Measurements from ENCODE around the gene DMRTA2. TPM values are rescaled to one million over a fixed set of nuclear protein-coding genes. Genes with fewer than 3 reads are reported as not detected.

The DMRTA2 gene
- total and polyA plus RNA-seq, 2 of the 4 experiments (the other 2 are of a cell fraction), result 0.02 TPM; not detected in 1

DNA sequence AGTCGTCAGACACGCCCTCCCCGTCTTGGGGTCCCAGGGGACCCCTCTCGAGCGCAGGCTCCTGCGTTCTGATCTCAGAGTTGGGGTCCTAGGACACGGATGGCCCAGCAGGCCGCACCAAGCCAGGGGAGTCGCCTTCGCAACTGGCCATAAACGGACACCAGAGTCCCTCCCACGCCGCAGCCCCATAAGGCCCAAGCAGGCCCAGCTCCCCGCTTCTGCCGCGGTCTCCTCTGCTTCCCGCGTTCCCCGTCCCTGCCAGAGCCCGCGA lies 633 bp downstream of the DMRTA2 start (continued):
- TF ChIP-seq RCOR1 (IDR thresholded peaks at IDR 0.05; ENCODE audit: insufficient replicate concordance, low read length) (no peak), SMC3 (IDR thresholded peaks at IDR 0.05; ENCODE audit: low read depth, low read length) (no peak)
- TF ChIP-seq, protein P1, sequence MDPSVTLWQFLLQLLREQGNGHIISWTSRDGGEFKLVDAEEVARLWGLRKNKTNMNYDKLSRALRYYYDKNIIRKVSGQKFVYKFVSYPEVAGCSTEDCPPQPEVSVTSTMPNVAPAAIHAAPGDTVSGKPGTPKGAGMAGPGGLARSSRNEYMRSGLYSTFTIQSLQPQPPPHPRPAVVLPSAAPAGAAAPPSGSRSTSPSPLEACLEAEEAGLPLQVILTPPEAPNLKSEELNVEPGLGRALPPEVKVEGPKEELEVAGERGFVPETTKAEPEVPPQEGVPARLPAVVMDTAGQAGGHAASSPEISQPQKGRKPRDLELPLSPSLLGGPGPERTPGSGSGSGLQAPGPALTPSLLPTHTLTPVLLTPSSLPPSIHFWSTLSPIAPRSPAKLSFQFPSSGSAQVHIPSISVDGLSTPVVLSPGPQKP (IDR thresholded peaks at IDR 0.05; ENCODE audit: borderline replicate concordance, low read depth, low read length), result no peak

DNA sequence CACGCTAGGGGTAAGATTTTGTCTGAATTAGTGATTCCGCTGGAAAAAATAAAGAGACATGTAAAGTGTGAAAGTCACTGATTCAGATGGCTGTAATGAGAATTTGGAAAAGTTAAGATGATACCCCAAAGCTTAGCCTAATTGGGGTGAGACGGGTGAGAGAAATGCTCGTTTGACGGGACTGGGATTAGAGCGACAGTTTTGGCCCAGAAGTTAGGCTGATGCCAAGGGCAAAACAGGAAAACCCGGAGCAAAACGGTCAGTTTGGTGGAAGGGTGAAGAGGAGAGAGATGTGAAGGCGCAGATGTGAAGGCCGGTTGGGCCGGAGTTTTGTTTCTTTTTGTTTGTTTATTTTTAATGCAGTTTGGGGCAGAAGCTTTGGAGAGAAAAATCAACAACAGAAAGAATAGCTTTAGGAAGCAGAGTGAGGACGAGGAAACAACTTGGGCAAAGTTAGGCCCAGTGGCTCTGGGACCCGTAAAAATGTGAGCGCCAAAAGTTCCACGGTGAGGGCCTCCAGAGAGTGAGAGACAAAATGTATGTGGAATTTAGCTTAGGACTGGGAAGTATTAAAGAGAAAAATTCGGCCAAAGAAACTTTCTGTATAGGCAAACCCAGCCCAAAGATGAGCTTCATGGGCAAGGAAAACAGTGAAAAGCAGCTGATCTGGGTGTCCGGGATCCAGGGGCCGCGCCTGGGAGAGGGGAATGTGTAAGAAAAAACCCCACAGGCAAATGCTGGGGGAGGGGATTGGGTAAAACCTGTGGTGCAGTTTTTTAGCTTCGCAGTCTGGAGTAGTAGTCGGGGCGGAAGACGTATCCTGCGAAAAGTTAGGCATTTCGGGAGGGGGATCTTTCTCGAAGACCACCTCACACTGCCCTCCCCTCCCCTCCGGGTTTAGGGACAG lies 1.2 kb downstream of the DMRTA2 start:
- Histone ChIP-seq H4K8ac (ENCODE audit: low read depth in 2 of 2, low read length in 2 of 2) (no peak overlapping the region), H3K9me3 (ENCODE audit: control insufficient read depth, insufficient read depth, low read length) (peaks cover 5% of the 10 kb centered on the region; the same call in 1 of the 2 replicates), H3K23ac (ENCODE audit: low read depth, low read length) (no peak overlapping the region), H3K18ac (ENCODE audit: low read depth, low read length) (no peak overlapping the region), H3K27ac (ENCODE audit: insufficient read depth, low read length) (no peak overlapping the region), H3K27me3 (ENCODE audit: control insufficient read depth, insufficient read depth, low read length) (peaks cover 98% of the 10 kb centered on the region), H2AK5ac (ENCODE audit: low read depth, low read length) (no peak overlapping the region), H3K4me3 (ENCODE audit: insufficient read depth, low read depth, low read length) (no peak overlapping the region), H4K5ac (ENCODE audit: low read depth, low read length) (no peak overlapping the region), H2AK9ac (replicated peaks; ENCODE audit: low read depth, low read length, poor library complexity) (no peak overlapping the region), H3K9me1 (ENCODE audit: insufficient read depth, low read length) (peaks cover 6% of the 10 kb centered on the region; the same call in 1 of the 2 replicates), H4K91ac (ENCODE audit: insufficient read depth, low read depth, low read length) (no peak overlapping the region), H3K4ac (ENCODE audit: low read depth, low read length) (no peak overlapping the region), H3K9ac (ENCODE audit: low read depth, low read length) (no peak overlapping the region), H4K20me1 (ENCODE audit: insufficient read depth, low read length) (0 out of 2 replicates have a peak, but pooled peaks cover 11% of the 10 kb centered on the region), H2BK5ac (ENCODE audit: low read depth, low read length, poor library complexity, severe bottlenecking) (no peak overlapping the region), H3K36me3 (ENCODE audit: control insufficient read depth, insufficient read depth, low read length) (no peaks in the 10 kb centered on the region), H3K4me1 (ENCODE audit: control insufficient read depth, insufficient read depth, low read length) (no peaks in the 10 kb centered on the region), H2BK15ac (ENCODE audit: low read depth, low read length) (no peak overlapping the region), H3K14ac (replicated peaks; ENCODE audit: low read depth, low read length) (no peak overlapping the region), H3K4me2 (ENCODE audit: low read depth, low read length) (no peak overlapping the region), H2AFZ (replicated peaks; ENCODE audit: low read length, poor library complexity) (peak overlapping the region; percentile 35), H3K79me1 (ENCODE audit: low read depth in 1 of 2, low read length in 2 of 2) (no peaks in the 10 kb centered on the region), H2BK20ac (ENCODE audit: low read depth, low read length) (no peak overlapping the region), H2BK120ac (ENCODE audit: low read depth, low read length) (no peak overlapping the region), H3K56ac (ENCODE audit: extremely low read depth, insufficient read depth, low read length) (no peak overlapping the region)
- in situ Hi-C loops (cut with MboI; ENCODE audit: low sequenced_read_pairs) (no loop called here), intact Hi-C loops (cut with micrococcal nuclease) (no loop called here), dilution Hi-C loops (cut with HindIII; ENCODE audit: low sequenced_read_pairs, unreplicated experiment) (no loop called here)
- ChIA-PET CTCF (no interaction called here), POLR2A (ENCODE audit: unreplicated experiment) (no interaction called here)
- no TSS peak for BruUV-seq (replicated peaks)
- 27% methylated on average over 9 of the region's 27 CpGs; no CpG with 5 or more reads in 1 of the 2 experiments for WGBS, 2 experiments (ENCODE audit: extremely low coverage in 2 of 2, insufficient read length in 1 of 2)
- ATAC-seq (ENCODE audit: low read depth), result no peak
- no peak for DNase-seq
- TF ChIP-seq RCOR1 (IDR thresholded peaks at IDR 0.05; ENCODE audit: insufficient replicate concordance, low read length) (no peak), MAZ (IDR thresholded peaks at IDR 0.05; ENCODE audit: borderline replicate concordance, low read depth, low read length) (no peak), POLR2A (IDR thresholded peaks at IDR 0.05; ENCODE audit: low read depth, low read length) (no peak), RFX5 (IDR thresholded peaks at IDR 0.05; ENCODE audit: low read depth, low read length) (no peak), BHLHE40 (IDR thresholded peaks at IDR 0.05; ENCODE audit: low read depth, low read length) (no peak)
- TF ChIP-seq, protein P2, sequence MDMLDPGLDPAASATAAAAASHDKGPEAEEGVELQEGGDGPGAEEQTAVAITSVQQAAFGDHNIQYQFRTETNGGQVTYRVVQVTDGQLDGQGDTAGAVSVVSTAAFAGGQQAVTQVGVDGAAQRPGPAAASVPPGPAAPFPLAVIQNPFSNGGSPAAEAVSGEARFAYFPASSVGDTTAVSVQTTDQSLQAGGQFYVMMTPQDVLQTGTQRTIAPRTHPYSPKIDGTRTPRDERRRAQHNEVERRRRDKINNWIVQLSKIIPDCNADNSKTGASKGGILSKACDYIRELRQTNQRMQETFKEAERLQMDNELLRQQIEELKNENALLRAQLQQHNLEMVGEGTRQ (IDR thresholded peaks at IDR 0.05; ENCODE audit: low read depth, low read length), result no peak
- TF ChIP-seq, protein P1 (IDR thresholded peaks at IDR 0.05; ENCODE audit: borderline replicate concordance, low read depth, low read length), result no peak
- TF ChIP-seq, protein P3, sequence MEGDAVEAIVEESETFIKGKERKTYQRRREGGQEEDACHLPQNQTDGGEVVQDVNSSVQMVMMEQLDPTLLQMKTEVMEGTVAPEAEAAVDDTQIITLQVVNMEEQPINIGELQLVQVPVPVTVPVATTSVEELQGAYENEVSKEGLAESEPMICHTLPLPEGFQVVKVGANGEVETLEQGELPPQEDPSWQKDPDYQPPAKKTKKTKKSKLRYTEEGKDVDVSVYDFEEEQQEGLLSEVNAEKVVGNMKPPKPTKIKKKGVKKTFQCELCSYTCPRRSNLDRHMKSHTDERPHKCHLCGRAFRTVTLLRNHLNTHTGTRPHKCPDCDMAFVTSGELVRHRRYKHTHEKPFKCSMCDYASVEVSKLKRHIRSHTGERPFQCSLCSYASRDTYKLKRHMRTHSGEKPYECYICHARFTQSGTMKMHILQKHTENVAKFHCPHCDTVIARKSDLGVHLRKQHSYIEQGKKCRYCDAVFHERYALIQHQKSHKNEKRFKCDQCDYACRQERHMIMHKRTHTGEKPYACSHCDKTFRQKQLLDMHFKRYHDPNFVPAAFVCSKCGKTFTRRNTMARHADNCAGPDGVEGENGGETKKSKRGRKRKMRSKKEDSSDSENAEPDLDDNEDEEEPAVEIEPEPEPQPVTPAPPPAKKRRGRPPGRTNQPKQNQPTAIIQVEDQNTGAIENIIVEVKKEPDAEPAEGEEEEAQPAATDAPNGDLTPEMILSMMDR (conservative IDR thresholded peaks at IDR 0.05; ENCODE audit: low read depth, low read length), result no peak

Data from IMR-90 (cell line).